ENCODE results near the gene DEPDC1B.
"Not testable (repeated sequence)": the region's sequence is repeated elsewhere in the genome, so short reads cannot be mapped to it uniquely, and the experiment has no call there.

Gene DEPDC1B

GRCh38 chr5:60578315-60578714 lies 121.7 kb downstream of the DEPDC1B start:
- no peak for DNase-seq

- no peak for DNase-seq
Observed at GRCh38 chr5:60577116-60577515, 122.8 kb downstream of the DEPDC1B start.

- DNase-seq = no peak
Observed at GRCh38 chr5:60576425-60576824, 123.5 kb downstream of the DEPDC1B start.

GRCh38 chr5:60568646-60569045 lies 131.3 kb downstream of the DEPDC1B start:
- DNase-seq = no peak

- no peak for DNase-seq
Observed at GRCh38 chr5:60563696-60564324, 136.2 kb downstream of the DEPDC1B start.

- not testable (repeated sequence) for DNase-seq
Observed at GRCh38 chr5:60553291-60553690, 146.7 kb downstream of the DEPDC1B start.

- no peak for DNase-seq
Observed at GRCh38 chr5:60551829-60552228, 148.1 kb downstream of the DEPDC1B start.

- no peak for DNase-seq
Observed at GRCh38 chr5:60551250-60551649, 148.7 kb downstream of the DEPDC1B start.

- DNase-seq = no peak
Observed at GRCh38 chr5:60550311-60550710, 149.7 kb downstream of the DEPDC1B start.

- DNase-seq = no peak
Observed at GRCh38 chr5:60549841-60550240, 150.1 kb downstream of the DEPDC1B start.

All from midbrain (tissue), 1 donor.